Urothelium cell line (cell line): ENCODE results near the gene RIPPLY2.
"Not testable (repeated sequence)": the region's sequence is repeated elsewhere in the genome, so short reads cannot be mapped to it uniquely, and the experiment has no call there.

Experiments
- DNase-seq: peaks from one replicate; pipeline ENCODE4 v3.0.0; 2011; ENCODE audit warnings: low spot score, mixed read lengths
- FAIRE-seq: peaks from 2 replicates; lab custom pipeline; 2011; peaks lifted over from hg19 to GRCh38; lab: Jason Lieb, UNC

RIPPLY2 gene

GRCh38 chr6:83897094-83897493, 43.9 kb downstream of the RIPPLY2 start:
- not testable (repeated sequence) for DNase-seq, FAIRE-seq

- FAIRE-seq (no peak), DNase-seq (no peak)
Measured at GRCh38 chr6:83901624-83902023, 48.5 kb downstream of the RIPPLY2 start.

- no peak for FAIRE-seq
- no peak for DNase-seq
Measured at GRCh38 chr6:83904395-83904794, 51.2 kb downstream of the RIPPLY2 start.

- FAIRE-seq, result no peak
- DNase-seq, result no peak
Measured at GRCh38 chr6:83905648-83906047, 52.5 kb downstream of the RIPPLY2 start.
